ENCODE data around the gene ABAT.

Gene ABAT

GRCh38 chr16:8663192-8664089 is 11.0 kb upstream of the ABAT start:
- Histone ChIP-seq H4K20me1 (ENCODE audit: low read depth, low read length) (no peaks in the 10 kb centered on the region), H3K4me2 (ENCODE audit: low read depth, low read length, poor library complexity, severe bottlenecking) (no peak overlapping the region), H3K4me3 (ENCODE audit: insufficient read depth, low read length, poor library complexity, severe bottlenecking) (no peak overlapping the region), H3K27me3 (ENCODE audit: low read length) (no peaks in the 10 kb centered on the region), H2AFZ (ENCODE audit: low read depth, low read length, severe bottlenecking) (no peak overlapping the region), H3F3A (ENCODE audit: insufficient read depth) (no peaks in the 10 kb centered on the region), H3K36me3 (ENCODE audit: low read length) (no peaks in the 10 kb centered on the region), H3K79me2 (ENCODE audit: insufficient read depth, low read length) (no peaks in the 10 kb centered on the region), H3K9ac (ENCODE audit: low read length) (no peak overlapping the region), H3K9me3 (ENCODE audit: insufficient read depth, low read length) (no peaks in the 10 kb centered on the region), H3K9me2 (replicated peaks; ENCODE audit: insufficient read depth, low read length) (no peaks in the 10 kb centered on the region), H3K27ac (ENCODE audit: low read depth, low read length) (no peak overlapping the region)
- TF ChIP-seq CTCF (IDR thresholded peaks at IDR 0.05; ENCODE audit: insufficient read depth, low read length, poor library complexity, severe bottlenecking) (no peak), EZH2phosphoT487 (conservative IDR thresholded peaks at IDR 0.05; ENCODE audit: low read length) (no peak)

- H3K9me3 ChIP-seq (ENCODE audit: insufficient read depth, low read length) = no peaks in the 10 kb centered on the region
- H3F3A ChIP-seq (ENCODE audit: insufficient read depth) = no peaks in the 10 kb centered on the region
- no peak overlapping the region for H3K4me2 ChIP-seq (ENCODE audit: low read depth, low read length, poor library complexity, severe bottlenecking)
- H3K36me3 ChIP-seq (ENCODE audit: low read length) = no peaks in the 10 kb centered on the region
- no peaks in the 10 kb centered on the region for H4K20me1 ChIP-seq (ENCODE audit: low read depth, low read length)
- no peak overlapping the region for H3K4me3 ChIP-seq (ENCODE audit: insufficient read depth, low read length, poor library complexity, severe bottlenecking)
- no peak overlapping the region for H2AFZ ChIP-seq (ENCODE audit: low read depth, low read length, severe bottlenecking)
- no peak overlapping the region for H3K9ac ChIP-seq (ENCODE audit: low read length)
- TF ChIP-seq CTCF (IDR thresholded peaks at IDR 0.05; ENCODE audit: insufficient read depth, low read length, poor library complexity, severe bottlenecking) (no peak), EZH2phosphoT487 (conservative IDR thresholded peaks at IDR 0.05; ENCODE audit: low read length) (no peak)
- no peaks in the 10 kb centered on the region for H3K27me3 ChIP-seq (ENCODE audit: low read length)
- no peaks in the 10 kb centered on the region for H3K79me2 ChIP-seq (ENCODE audit: insufficient read depth, low read length)
- H3K27ac ChIP-seq (ENCODE audit: low read depth, low read length) = no peak overlapping the region
- H3K9me2 ChIP-seq (replicated peaks; ENCODE audit: insufficient read depth, low read length) = no peaks in the 10 kb centered on the region
Observed at GRCh38 chr16:8665529-8665928, 8.9 kb upstream of the ABAT start.

GRCh38 chr16:8667492-8667891 is 6.9 kb upstream of the ABAT start:
- Histone ChIP-seq H3K9me2 (replicated peaks; ENCODE audit: insufficient read depth, low read length) (no peaks in the 10 kb centered on the region), H4K20me1 (ENCODE audit: low read depth, low read length) (no peaks in the 10 kb centered on the region), H3K27me3 (ENCODE audit: low read length) (no peaks in the 10 kb centered on the region), H3K9me3 (ENCODE audit: insufficient read depth, low read length) (no peaks in the 10 kb centered on the region), H3K9ac (ENCODE audit: low read length) (no peak overlapping the region), H3F3A (ENCODE audit: insufficient read depth) (no peaks in the 10 kb centered on the region), H2AFZ (ENCODE audit: low read depth, low read length, severe bottlenecking) (no peak overlapping the region), H3K4me3 (ENCODE audit: insufficient read depth, low read length, poor library complexity, severe bottlenecking) (no peak overlapping the region), H3K36me3 (ENCODE audit: low read length) (no peaks in the 10 kb centered on the region), H3K4me2 (ENCODE audit: low read depth, low read length, poor library complexity, severe bottlenecking) (no peak overlapping the region), H3K27ac (ENCODE audit: low read depth, low read length) (no peak overlapping the region), H3K79me2 (ENCODE audit: insufficient read depth, low read length) (no peaks in the 10 kb centered on the region)
- TF ChIP-seq EZH2phosphoT487 (conservative IDR thresholded peaks at IDR 0.05; ENCODE audit: low read length) (no peak), CTCF (IDR thresholded peaks at IDR 0.05; ENCODE audit: insufficient read depth, low read length, poor library complexity, severe bottlenecking) (no peak)

Data from SU-DHL-6 (cell line).